GM19395 (cell line): ENCODE results near the gene CYLD.

ENCODE experiments used
- ATAC-seq: cut with Tn5 transposase; IDR thresholded peaks from one replicate; pipeline ENCODE4 v1.9.1; 2021; ENCODE audit warnings: mild to moderate bottlenecking, moderate library complexity; ENCODE audit not compliant: unreplicated experiment

The CYLD gene

GRCh38 chr16:50737420-50737959 lies 4.4 kb upstream of the CYLD start:
- ATAC-seq = no peak

- ATAC-seq = no peak
These were observed 2.9 kb upstream of the CYLD start for GRCh38 chr16:50739031-50739430.

- no peak for ATAC-seq
These were observed 1.1 kb upstream of the CYLD start for GRCh38 chr16:50740736-50741135.

GRCh38 chr16:50741225-50741780 lies 583 bp upstream of the CYLD start:
- peak; percentile 15 for ATAC-seq

- no peak for ATAC-seq
These were observed 802 bp downstream of the CYLD start for GRCh38 chr16:50742576-50743200.

GRCh38 chr16:50743581-50744225 lies 1.8 kb downstream of the CYLD start:
- ATAC-seq = no peak

- ATAC-seq = no peak
These were observed 3.0 kb downstream of the CYLD start for GRCh38 chr16:50744881-50745280.

- ATAC-seq = no peak
These were observed 4.1 kb downstream of the CYLD start for GRCh38 chr16:50745940-50746339.

- peak; percentile 70 for ATAC-seq
These were observed 5.5 kb downstream of the CYLD start for GRCh38 chr16:50747207-50747956.

- no peak for ATAC-seq
These were observed 9.6 kb downstream of the CYLD start for GRCh38 chr16:50751528-50751927.

GRCh38 chr16:50752471-50753235 lies 10.8 kb downstream of the CYLD start:
- no peak for ATAC-seq

GRCh38 chr16:50756473-50756872 lies 14.6 kb downstream of the CYLD start:
- no peak for ATAC-seq

- no peak for ATAC-seq
These were observed 19.4 kb downstream of the CYLD start for GRCh38 chr16:50761267-50761666.

GRCh38 chr16:50762241-50762640 lies 20.4 kb downstream of the CYLD start:
- no peak for ATAC-seq

- no peak for ATAC-seq
These were observed 21.3 kb downstream of the CYLD start for GRCh38 chr16:50763211-50763610.

GRCh38 chr16:50765260-50765659 lies 23.4 kb downstream of the CYLD start:
- ATAC-seq = no peak

GRCh38 chr16:50765861-50766260 lies 24.0 kb downstream of the CYLD start:
- ATAC-seq = no peak

- no peak for ATAC-seq
These were observed 25.3 kb downstream of the CYLD start for GRCh38 chr16:50767197-50767596.

- ATAC-seq = no peak
These were observed 29.5 kb downstream of the CYLD start for GRCh38 chr16:50771366-50771765.

GRCh38 chr16:50774405-50774804 lies 32.5 kb downstream of the CYLD start:
- ATAC-seq = no peak

GRCh38 chr16:50774960-50775359 lies 33.1 kb downstream of the CYLD start:
- ATAC-seq = no peak
